Bronchial epithelial cell (primary cell): ENCODE results near the gene PTPRN2. TPM values are rescaled to one million over a fixed set of nuclear protein-coding genes. Genes with fewer than 3 reads are reported as not detected.
A peak's percentile ranks its signal among the peaks of the same experiment; 100 is the strongest.

ENCODE experiments used
- DNase-seq: peaks from one replicate; pipeline ENCODE4 v3.0.0-alpha.2; 2010; ENCODE audit warnings: low read depth
- FAIRE-seq: peaks from 2 replicates; lab custom pipeline; 2011; peaks lifted over from hg19 to GRCh38; lab: Jason Lieb, UNC
- H3K27me3 ChIP-seq: 2 replicates; pipeline ENCODE4 v1.5.1; 2011; ENCODE audit warnings: low read length; ENCODE audit not compliant: control insufficient read depth, insufficient read depth
- H3K36me3 ChIP-seq: 2 replicates; pipeline ENCODE4 v1.5.1; 2011; ENCODE audit warnings: low read length; ENCODE audit not compliant: control insufficient read depth, insufficient read depth
- H3K4me3 ChIP-seq: 2 replicates; pipeline ENCODE4 v1.5.1; 2011; ENCODE audit warnings: mild to moderate bottlenecking, low read depth, low read length, control low read depth
- total RNA-seq: library from RNA; depleted of rRNA; stranded (reverse); fragments of >200 nt; gene quantifications from 2 replicates; pipeline ENCODE4 v1.2.1, GENCODE V29; 2014
- TF ChIP-seq, protein P1 (sequence below): IDR thresholded peaks from 2 replicates; pipeline ENCODE4 v1.5.1; 2011; ENCODE audit warnings: mild to moderate bottlenecking, moderate library complexity, low read length, control low read depth, inconsistent platforms; ENCODE audit not compliant: insufficient read depth, severe bottlenecking

Gene PTPRN2
- total RNA-seq, 1 donor from 2014 or later, result 1.1 TPM

DNA sequence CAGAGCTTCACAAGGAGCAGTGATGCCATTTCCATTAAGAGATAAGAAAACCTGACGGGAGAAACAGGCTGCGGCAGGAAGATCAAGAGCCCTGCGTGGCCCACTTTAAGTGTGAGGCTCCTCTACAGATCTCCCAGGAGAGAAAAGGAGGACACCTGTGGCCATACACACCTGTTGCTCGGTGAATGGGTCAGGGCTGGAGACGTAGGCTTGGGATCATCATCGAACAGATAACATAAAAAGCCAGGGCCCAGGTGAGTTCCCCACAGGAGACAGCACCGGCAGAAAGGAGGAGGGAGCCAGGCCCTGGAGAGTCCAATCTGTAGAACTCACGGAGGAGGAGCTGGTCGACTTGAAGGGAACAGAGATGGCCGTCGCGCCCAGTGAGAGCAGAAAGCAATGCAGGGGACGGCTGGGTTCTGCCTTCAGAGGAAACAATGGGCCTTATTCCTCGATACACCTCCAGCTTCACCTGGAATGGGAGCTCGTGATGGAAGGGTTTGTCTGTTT is 694.0 kb downstream of the PTPRN2 start:
- no peak for FAIRE-seq
- no peak overlapping the region for H3K4me3 ChIP-seq
- TF ChIP-seq, protein P1, sequence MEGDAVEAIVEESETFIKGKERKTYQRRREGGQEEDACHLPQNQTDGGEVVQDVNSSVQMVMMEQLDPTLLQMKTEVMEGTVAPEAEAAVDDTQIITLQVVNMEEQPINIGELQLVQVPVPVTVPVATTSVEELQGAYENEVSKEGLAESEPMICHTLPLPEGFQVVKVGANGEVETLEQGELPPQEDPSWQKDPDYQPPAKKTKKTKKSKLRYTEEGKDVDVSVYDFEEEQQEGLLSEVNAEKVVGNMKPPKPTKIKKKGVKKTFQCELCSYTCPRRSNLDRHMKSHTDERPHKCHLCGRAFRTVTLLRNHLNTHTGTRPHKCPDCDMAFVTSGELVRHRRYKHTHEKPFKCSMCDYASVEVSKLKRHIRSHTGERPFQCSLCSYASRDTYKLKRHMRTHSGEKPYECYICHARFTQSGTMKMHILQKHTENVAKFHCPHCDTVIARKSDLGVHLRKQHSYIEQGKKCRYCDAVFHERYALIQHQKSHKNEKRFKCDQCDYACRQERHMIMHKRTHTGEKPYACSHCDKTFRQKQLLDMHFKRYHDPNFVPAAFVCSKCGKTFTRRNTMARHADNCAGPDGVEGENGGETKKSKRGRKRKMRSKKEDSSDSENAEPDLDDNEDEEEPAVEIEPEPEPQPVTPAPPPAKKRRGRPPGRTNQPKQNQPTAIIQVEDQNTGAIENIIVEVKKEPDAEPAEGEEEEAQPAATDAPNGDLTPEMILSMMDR, result no peak
- H3K36me3 ChIP-seq, result no peaks in the 10 kb centered on the region
- H3K27me3 ChIP-seq, result no peaks in the 10 kb centered on the region
- no peak for DNase-seq

DNA sequence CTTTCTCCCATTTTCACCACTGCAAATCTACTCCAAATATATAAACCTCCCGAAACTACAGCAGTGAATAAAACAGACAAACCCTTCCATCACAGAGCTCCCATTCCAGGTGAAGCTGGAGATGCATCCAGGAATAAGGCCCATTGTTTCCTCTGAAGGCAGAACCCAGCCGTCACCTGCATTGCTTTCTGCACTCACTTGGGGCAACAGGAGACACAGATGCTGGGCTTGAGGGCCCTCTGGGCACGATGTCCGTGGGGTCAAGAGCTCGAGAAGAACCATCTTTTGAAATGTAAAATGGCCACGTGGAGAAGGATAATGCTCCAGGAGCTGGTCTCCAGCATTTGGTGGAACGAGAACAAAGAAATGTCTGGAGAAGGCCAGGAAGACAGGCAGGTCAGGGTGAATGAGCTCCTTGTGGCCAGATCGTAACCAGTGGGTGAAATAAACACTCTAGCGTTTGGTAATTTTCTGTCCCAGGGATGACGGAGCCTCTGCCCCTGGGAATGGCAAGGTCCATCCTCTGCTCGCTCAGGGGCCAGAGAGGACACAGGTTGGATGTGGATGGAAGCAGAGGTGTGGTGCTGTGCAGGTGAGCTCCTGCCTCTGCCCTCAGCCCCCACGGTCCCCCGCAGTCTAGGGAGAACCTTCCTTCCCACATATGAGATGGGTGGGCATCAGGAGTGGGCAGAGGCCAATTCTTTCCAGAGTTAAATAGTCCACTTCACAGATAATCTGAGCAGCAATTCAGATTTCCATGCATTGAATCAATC is 694.7 kb downstream of the PTPRN2 start:
- no peak for DNase-seq

DNA sequence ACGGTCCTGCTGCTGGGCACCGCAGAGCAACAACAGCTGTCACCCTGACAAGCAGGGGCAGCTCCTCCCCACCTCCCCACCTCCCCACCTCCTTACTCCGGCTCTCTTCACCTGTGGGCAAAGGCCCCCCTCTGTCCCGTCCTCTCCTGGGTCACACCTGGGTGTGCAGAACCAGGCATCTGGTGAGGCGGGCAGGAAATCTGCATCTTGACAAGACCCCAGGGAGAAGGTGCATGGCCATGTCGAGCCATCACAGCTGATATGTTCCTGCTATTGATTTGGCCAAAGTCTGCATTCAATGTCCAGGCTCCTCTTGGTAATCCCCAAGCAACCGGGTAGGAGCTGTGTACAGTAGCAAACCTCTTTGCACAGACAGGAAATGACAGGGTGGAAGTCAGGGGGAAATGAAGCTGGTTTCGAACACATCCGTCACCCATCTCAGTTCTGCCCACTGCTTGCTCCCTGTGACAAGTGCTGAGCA is 696.7 kb downstream of the PTPRN2 start:
- Histone ChIP-seq H3K36me3 (no peaks in the 10 kb centered on the region), H3K4me3 (no peak overlapping the region), H3K27me3 (no peaks in the 10 kb centered on the region)
- TF ChIP-seq, protein P1, result no peak
- no peak for FAIRE-seq
- no peak for DNase-seq

More for the DNA sequence above, 694.7 kb downstream of the PTPRN2 start:
- TF ChIP-seq, protein P1, result no peak
- no peak for FAIRE-seq
- H3K27me3 ChIP-seq, result no peaks in the 10 kb centered on the region
- no peak overlapping the region for H3K4me3 ChIP-seq
- no peaks in the 10 kb centered on the region for H3K36me3 ChIP-seq

DNA sequence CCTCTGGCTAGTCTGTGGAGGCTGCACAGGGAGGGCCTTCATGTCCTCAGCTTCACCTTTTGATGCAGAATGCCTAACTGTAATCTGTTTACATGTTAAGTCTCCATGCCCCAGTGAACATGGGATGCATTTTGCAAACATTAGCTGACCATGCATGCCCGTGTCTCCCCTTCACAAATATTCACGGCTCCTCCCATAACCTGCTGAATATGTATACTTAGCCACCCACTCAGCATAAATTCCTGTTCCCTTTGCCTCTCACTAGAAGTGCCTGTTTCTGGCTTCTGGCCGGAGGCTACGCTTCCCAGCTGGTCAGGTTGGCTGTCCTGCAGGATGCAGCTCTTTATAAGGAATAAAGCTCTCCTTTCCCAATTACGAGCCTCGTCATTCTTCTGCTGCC is 698.1 kb downstream of the PTPRN2 start:
- DNase-seq, result no peak
- Histone ChIP-seq H3K36me3 (no peaks in the 10 kb centered on the region), H3K4me3 (no peak overlapping the region), H3K27me3 (no peaks in the 10 kb centered on the region)
- FAIRE-seq, result peak; percentile 43
- TF ChIP-seq, protein P1, result no peak

DNA sequence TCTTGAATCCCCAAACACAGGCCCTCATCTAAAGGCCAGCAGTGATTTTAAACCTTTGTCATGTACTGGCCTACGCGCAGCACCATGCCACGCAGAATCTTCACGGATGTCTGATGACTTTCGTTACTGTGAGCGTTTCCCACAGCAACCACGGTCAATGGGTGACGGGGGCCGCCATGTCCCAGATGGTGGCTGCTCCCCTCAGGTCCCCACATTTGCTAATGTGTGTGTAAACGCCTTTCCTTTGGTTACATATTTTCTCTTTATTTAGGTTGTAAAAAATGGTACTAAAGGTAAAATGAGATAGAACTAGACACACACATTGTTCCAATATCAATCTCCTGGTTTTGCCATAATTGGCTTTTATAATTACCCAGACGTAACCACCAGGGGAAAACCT is 699.0 kb downstream of the PTPRN2 start:
- DNase-seq, result no peak
- Histone ChIP-seq H3K36me3 (no peaks in the 10 kb centered on the region), H3K27me3 (no peaks in the 10 kb centered on the region), H3K4me3 (no peak overlapping the region)
- no peak for FAIRE-seq
- TF ChIP-seq, protein P1, result no peak
